Mesenchymal stem cell (in vitro differentiated cells and primary cell): ENCODE data around the gene DPM3.

Experiments
- DNase-seq: peaks from one replicate; pipeline ENCODE4 v3.0.0-alpha.2; 2013
- H2AFZ ChIP-seq: one replicate; pipeline ENCODE4 v1.6.1; 2013; ENCODE audit warnings: low read depth, mild to moderate bottlenecking, control low read depth, inconsistent platforms, low read length, moderate library complexity
- H2AK5ac ChIP-seq: 2 replicates; pipeline ENCODE4 v1.6.1; 2013; ENCODE audit warnings: low read length, moderate library complexity, mild to moderate bottlenecking, inconsistent platforms; ENCODE audit not compliant: severe bottlenecking
- H2BK120ac ChIP-seq: one replicate; pipeline ENCODE4 v1.6.1; 2013; ENCODE audit warnings: low read depth, mild to moderate bottlenecking, inconsistent platforms, low read length, moderate library complexity
- H2BK12ac ChIP-seq, 2 experiments: one replicate each; pipeline ENCODE4 v1.6.1; 2013; ENCODE audit warnings: inconsistent platforms in 2 of 2, low read length in 2 of 2, mild to moderate bottlenecking in 2 of 2, moderate library complexity in 2 of 2, control low read depth in 1 of 2
- H2BK15ac ChIP-seq: one replicate; pipeline ENCODE4 v1.6.1; 2013; ENCODE audit warnings: mild to moderate bottlenecking, low read depth, inconsistent platforms; ENCODE audit not compliant: poor library complexity, severe bottlenecking
- H2BK5ac ChIP-seq: 2 replicates; pipeline ENCODE4 v1.6.1; 2013; ENCODE audit warnings: low read depth, mild to moderate bottlenecking, low read length, control low read depth, inconsistent platforms; ENCODE audit not compliant: poor library complexity, severe bottlenecking
- H3K14ac ChIP-seq, 2 experiments: one replicate each; pipeline ENCODE4 v1.6.1; 2013; ENCODE audit warnings: inconsistent platforms in 2 of 2, low read length in 2 of 2, control low read depth in 1 of 2, mild to moderate bottlenecking in 1 of 2, moderate library complexity in 1 of 2
- H3K18ac ChIP-seq, 2 experiments: one replicate each; pipeline ENCODE4 v1.6.1; 2013; ENCODE audit warnings: inconsistent platforms in 2 of 2, low read length in 2 of 2, control low read depth in 1 of 2, low read depth in 1 of 2, mild to moderate bottlenecking in 1 of 2
- H3K23ac ChIP-seq, 2 experiments: one replicate each; pipeline ENCODE4 v1.6.1; 2013; ENCODE audit warnings: inconsistent platforms in 2 of 2, low read length in 2 of 2, mild to moderate bottlenecking in 2 of 2, moderate library complexity in 2 of 2, control low read depth in 1 of 2
- H3K27ac ChIP-seq: 2 replicates; pipeline ENCODE4 v1.5.1; 2013; ENCODE audit warnings: mild to moderate bottlenecking, moderate library complexity, low read length, control low read depth, inconsistent platforms; ENCODE audit not compliant: poor library complexity, severe bottlenecking
- H3K27me3 ChIP-seq, 2 experiments: 2 replicates each; pipeline versions ENCODE4 v1.6.1 to v1.7.0; 2013; ENCODE audit warnings: low read length in 2 of 2, mild to moderate bottlenecking in 2 of 2, moderate library complexity in 2 of 2, control low read depth in 1 of 2, inconsistent platforms in 1 of 2; ENCODE audit not compliant: control insufficient read depth in 1 of 2, insufficient read depth in 1 of 2
- H3K36me3 ChIP-seq, 2 experiments: 2 replicates each; pipeline versions ENCODE4 v1.6.1 to v1.7.0; 2013; ENCODE audit warnings: low read length in 2 of 2, control low read depth in 1 of 2, inconsistent platforms in 1 of 2, low read depth in 1 of 2, mild to moderate bottlenecking in 1 of 2; ENCODE audit not compliant: insufficient read depth in 2 of 2, control insufficient read depth in 1 of 2
- H3K4ac ChIP-seq, 2 experiments: one replicate each; pipeline ENCODE4 v1.6.1; 2013; ENCODE audit warnings: inconsistent platforms in 2 of 2, low read length in 2 of 2, mild to moderate bottlenecking in 2 of 2, moderate library complexity in 2 of 2, control low read depth in 1 of 2, low read depth in 1 of 2
- H3K4me1 ChIP-seq: 2 replicates; pipeline ENCODE4 v1.6.1; 2013; ENCODE audit warnings: low read depth, low read length, control low read depth; ENCODE audit not compliant: control insufficient read depth, insufficient read depth
- H3K4me2 ChIP-seq: 2 replicates; pipeline ENCODE4 v1.6.1; 2013; ENCODE audit warnings: low read length, mild to moderate bottlenecking, inconsistent platforms; ENCODE audit not compliant: poor library complexity, severe bottlenecking
- H3K4me3 ChIP-seq, 2 experiments: 2 replicates each; pipeline versions ENCODE4 v1.5.1 to v1.7.0; 2013; ENCODE audit warnings: low read length in 2 of 2, mild to moderate bottlenecking in 2 of 2, control low read depth in 1 of 2, low read depth in 1 of 2; ENCODE audit not compliant: insufficient read depth in 1 of 2
- H3K79me1 ChIP-seq: replicated peaks from 2 replicates; pipeline ENCODE4 v1.6.1; 2013; ENCODE audit warnings: mild to moderate bottlenecking, control low read depth, low read length, inconsistent platforms; ENCODE audit not compliant: poor library complexity, severe bottlenecking
- H3K9ac ChIP-seq: 2 replicates; pipeline ENCODE4 v1.7.0; 2013; ENCODE audit warnings: mild to moderate bottlenecking, low read length, moderate library complexity
- H3K9me3 ChIP-seq: 2 replicates; pipeline ENCODE4 v1.7.0; 2013; ENCODE audit warnings: mild to moderate bottlenecking, low read length; ENCODE audit not compliant: control insufficient read depth
- H4K8ac ChIP-seq: one replicate; pipeline ENCODE4 v1.6.1; 2013; ENCODE audit warnings: inconsistent platforms, mild to moderate bottlenecking, low read length, moderate library complexity
- H4K91ac ChIP-seq: one replicate; pipeline ENCODE4 v1.6.1; 2013; ENCODE audit warnings: mild to moderate bottlenecking, low read length, inconsistent platforms
- WGBS: methylation state at CpG from one replicate; pipeline ENCODE4 v1.1.7; 2013; ENCODE audit warnings: mixed read lengths; 5-methylcytosine and 5-hydroxymethylcytosine counted together

The DPM3 gene

GRCh38 chr1:155107309-155108264 is 32.7 kb downstream of the DPM3 start:
- Histone ChIP-seq H3K4me2 (no peak overlapping the region), H2BK120ac (no peak overlapping the region), H3K9me3 (no peaks in the 10 kb centered on the region), H4K8ac (no peak overlapping the region), H3K27me3 (peaks cover 38 to 55% of the 10 kb centered on the region in 2 experiments), H3K79me1 (no peaks in the 10 kb centered on the region), H3K18ac (no peak overlapping the region), H3K9ac (no peak overlapping the region), H2BK15ac (no peak overlapping the region), H3K36me3 (no peaks in the 10 kb centered on the region), H3K4me3 (no peak overlapping the region), H3K4me1 (no peaks in the 10 kb centered on the region), H2AFZ (no peak overlapping the region), H4K91ac (no peak overlapping the region), H3K4ac (no peak overlapping the region), H3K14ac (no peak overlapping the region), H2BK12ac (no peak overlapping the region), H2BK5ac (no peak overlapping the region), H3K27ac (no peak overlapping the region), H3K23ac (no peak overlapping the region), H2AK5ac (no peak overlapping the region)
- DNase-seq: no peak
- WGBS: 73% methylated on average over 12 of the region's 12 CpGs

- Histone ChIP-seq H2BK15ac (no peak overlapping the region), H3K4me1 (no peaks in the 10 kb centered on the region), H3K27ac (no peak overlapping the region), H3K4me3 (no peak overlapping the region), H4K91ac (no peak overlapping the region), H3K14ac (no peak overlapping the region), H2AK5ac (no peak overlapping the region), H3K27me3 (peaks cover 38 to 51% of the 10 kb centered on the region in 2 experiments), H3K9ac (no peak overlapping the region), H2BK5ac (no peak overlapping the region), H3K23ac (no peak overlapping the region), H3K36me3 (no peaks in the 10 kb centered on the region), H2AFZ (no peak overlapping the region), H3K79me1 (no peaks in the 10 kb centered on the region), H2BK12ac (no peak overlapping the region), H3K4ac (no peak overlapping the region), H4K8ac (no peak overlapping the region), H3K9me3 (no peaks in the 10 kb centered on the region), H2BK120ac (no peak overlapping the region), H3K4me2 (no peak overlapping the region), H3K18ac (no peak overlapping the region)
- DNase-seq: no peak
- 76% methylated on average over 4 of the region's 6 CpGs for WGBS
Measured at GRCh38 chr1:155106862-155107261, 33.5 kb downstream of the DPM3 start.

- Histone ChIP-seq H3K27ac (no peak overlapping the region), H3K18ac (no peak overlapping the region), H2AK5ac (no peak overlapping the region), H3K9ac (no peak overlapping the region), H4K91ac (no peak overlapping the region), H3K14ac (no peak overlapping the region), H3K23ac (no peak overlapping the region), H2BK5ac (no peak overlapping the region), H3K36me3 (no peaks in the 10 kb centered on the region), H2BK120ac (no peak overlapping the region), H3K79me1 (no peaks in the 10 kb centered on the region), H3K27me3 (peaks cover 31 to 48% of the 10 kb centered on the region in 2 experiments), H2AFZ (no peak overlapping the region), H3K4me2 (no peak overlapping the region), H4K8ac (no peak overlapping the region), H3K9me3 (no peaks in the 10 kb centered on the region), H3K4me3 (no peak overlapping the region), H3K4me1 (no peaks in the 10 kb centered on the region), H2BK15ac (no peak overlapping the region), H2BK12ac (no peak overlapping the region), H3K4ac (no peak overlapping the region)
- 79% methylated on average over 7 of the region's 7 CpGs for WGBS
- no peak for DNase-seq
Measured at GRCh38 chr1:155105604-155106011, 34.7 kb downstream of the DPM3 start.

GRCh38 chr1:155104605-155105534 is 35.5 kb downstream of the DPM3 start:
- 94% methylated on average over 7 of the region's 7 CpGs for WGBS
- H3K27ac ChIP-seq: no peak overlapping the region
- no peaks in the 10 kb centered on the region for H3K36me3 ChIP-seq
- no peak for DNase-seq
- no peak overlapping the region for H2BK120ac ChIP-seq
- no peak overlapping the region for H3K23ac ChIP-seq
- peaks cover 31 to 44% of the 10 kb centered on the region in 2 experiments for H3K27me3 ChIP-seq
- no peak overlapping the region for H3K4me3 ChIP-seq
- no peaks in the 10 kb centered on the region for H3K79me1 ChIP-seq
- H2BK12ac ChIP-seq: no peak overlapping the region
- H2BK5ac ChIP-seq: no peak overlapping the region
- no peak overlapping the region for H3K4me2 ChIP-seq
- H2BK15ac ChIP-seq: no peak overlapping the region
- no peaks in the 10 kb centered on the region for H3K9me3 ChIP-seq
- no peak overlapping the region for H2AFZ ChIP-seq
- H3K9ac ChIP-seq: no peak overlapping the region
- no peak overlapping the region for H4K91ac ChIP-seq
- H2AK5ac ChIP-seq: no peak overlapping the region
- H3K4ac ChIP-seq: no peak overlapping the region
- no peak overlapping the region for H4K8ac ChIP-seq
- no peak overlapping the region for H3K18ac ChIP-seq
- no peak overlapping the region for H3K14ac ChIP-seq
- no peaks in the 10 kb centered on the region for H3K4me1 ChIP-seq
